HepG2 (cell line): ENCODE data around the gene RPL35A. TPM values are rescaled to one million over a fixed set of nuclear protein-coding genes. Genes with fewer than 3 reads are reported as not detected.

ENCODE experiments used
- DZIP1 ChIP-seq: sonication (generic); formaldehyde crosslinking; IDR thresholded peaks from 2 replicates; pipeline ENCODE4 v1.5.0; 2020; ENCODE audit warnings: mild to moderate bottlenecking, missing genetic modification reagents
- FLYWCH1 ChIP-seq: sonication (generic); formaldehyde crosslinking; IDR thresholded peaks from 2 replicates; pipeline ENCODE4 v1.8.1; 2023; ENCODE audit warnings: mild to moderate bottlenecking, missing genetic modification reagents
- GABPA ChIP-seq, 2 experiments: IDR thresholded peaks; 2 replicates each; pipeline ENCODE4 v1.6.1; 2011 to 2016; ENCODE audit warnings: low read depth in 2 of 2, low read length in 1 of 2, missing biosample characterization in 1 of 2, missing genetic modification characterization in 1 of 2
- GATA4 ChIP-seq: sonication (generic); IDR thresholded peaks from 2 replicates; pipeline ENCODE4 v1.6.1; 2016; ENCODE audit warnings: antibody characterized with exemption, low read depth, borderline replicate concordance
- MED13 ChIP-seq: sonication (generic); formaldehyde crosslinking; IDR thresholded peaks from 2 replicates; pipeline ENCODE4 v1.5.0; 2020; ENCODE audit warnings: missing genetic modification reagents
- MEF2D ChIP-seq: sonication (generic); formaldehyde crosslinking; IDR thresholded peaks from 2 replicates; pipeline ENCODE4 v1.5.1; 2020; ENCODE audit warnings: mild to moderate bottlenecking, missing genetic modification reagents
- MTA1 ChIP-seq: sonication (generic); formaldehyde crosslinking; IDR thresholded peaks from 2 replicates; pipeline ENCODE4 v1.4.0; 2020; ENCODE audit warnings: missing genetic modification reagents, mild to moderate bottlenecking, borderline replicate concordance
- NFE2L1 ChIP-seq: sonication (generic); formaldehyde crosslinking; IDR thresholded peaks from 2 replicates; pipeline ENCODE4 v1.4.0; 2020; ENCODE audit warnings: missing genetic modification reagents, mild to moderate bottlenecking, borderline replicate concordance
- NPAS2 ChIP-seq: sonication (generic); formaldehyde crosslinking; IDR thresholded peaks from 2 replicates; pipeline ENCODE4 v1.8.0; 2022; ENCODE audit warnings: mild to moderate bottlenecking, missing genetic modification reagents, borderline replicate concordance
- NR3C1 ChIP-seq: sonication (generic); formaldehyde crosslinking; IDR thresholded peaks from 2 replicates; pipeline ENCODE4 v1.4.0; 2020; ENCODE audit warnings: missing genetic modification reagents
- PHB2 ChIP-seq: fragments of 450-650 bp; IDR thresholded peaks from 2 replicates; pipeline ENCODE4 v1.6.1; 2018; ENCODE audit not compliant: partially characterized antibody
- PRPF4 ChIP-seq: fragments of 200-400 bp; formaldehyde crosslinking; IDR thresholded peaks from 2 replicates; pipeline ENCODE4 v1.6.1; 2016; ENCODE audit warnings: low read length, low read depth; ENCODE audit not compliant: poor library complexity, severe bottlenecking
- RCOR2 ChIP-seq: IDR thresholded peaks from 2 replicates; pipeline ENCODE4 v1.6.1; 2016; ENCODE audit warnings: missing biosample characterization, missing genetic modification reagents
- SOX13 ChIP-seq, 3 experiments: fragments of 450-650 bp in 1 of 3; sonication (generic) in 1 of 3; formaldehyde crosslinking in 1 of 3; IDR thresholded peaks in 2 of 3; conservative IDR thresholded peaks in 1 of 3; 2 replicates each; pipeline versions ENCODE4 v1.5.0 to v1.6.1; 2016 to 2020; ENCODE audit warnings: antibody characterized with exemption in 1 of 3, mild to moderate bottlenecking in 1 of 3, missing compliant biosample characterization in 1 of 3, missing genetic modification reagents in 1 of 3, moderate library complexity in 1 of 3
- SRSF9 ChIP-seq: fragments of 200-400 bp; formaldehyde crosslinking; IDR thresholded peaks from 2 replicates; pipeline ENCODE4 v1.6.1; 2018; ENCODE audit warnings: borderline replicate concordance, mild to moderate bottlenecking, low read depth, low read length; ENCODE audit not compliant: insufficient read depth, poor library complexity, severe bottlenecking
- TBX3 ChIP-seq: fragments of 450-650 bp; IDR thresholded peaks from 2 replicates; pipeline ENCODE4 v1.6.1; 2017; ENCODE audit warnings: antibody characterized with exemption, mild to moderate bottlenecking, inconsistent platforms, borderline replicate concordance
- ZFP82 ChIP-seq: sonication (generic); formaldehyde crosslinking; IDR thresholded peaks from 2 replicates; pipeline ENCODE4 v1.5.1; 2020; ENCODE audit warnings: mild to moderate bottlenecking, missing genetic modification reagents, borderline replicate concordance
- ZNF251 ChIP-seq: sonication (generic); formaldehyde crosslinking; IDR thresholded peaks from 2 replicates; pipeline ENCODE4 v1.9.0; 2021; ENCODE audit warnings: mild to moderate bottlenecking, missing genetic modification reagents
- polyA plus RNA-seq, 8 experiments: library from polyadenylated mRNA; depleted of rRNA in 3 of 8; stranded (reverse) in 7 of 8; unstranded in 1 of 8; fragments of >200 nt; fragmentation: Illumina TruSeq in 4 of 8; extraction: Trizol in 4 of 8; gene quantifications; 2 replicates each; pipeline versions ENCODE4 v1.2.1 to v1.2.3, GENCODE V29; 2011 to 2016; ENCODE audit warnings: low read depth in 4 of 8, missing spikeins in 1 of 8, mixed read lengths in 1 of 8; ENCODE audit not compliant: insufficient read depth in 1 of 8
- total RNA-seq, 5 experiments: library from RNA; depleted of rRNA; stranded (reverse); fragments of >200 nt; fragmentation: Illumina TruSeq; extraction: Trizol; gene quantifications; 2 replicates each; pipeline ENCODE4 v1.2.3, GENCODE V29; 2016; ENCODE audit warnings: low read depth in 1 of 5
- TF ChIP-seq, protein P1 (sequence below): sonication (generic); formaldehyde crosslinking; conservative IDR thresholded peaks from 2 replicates; pipeline ENCODE4 v1.5.0; 2020; ENCODE audit warnings: missing genetic modification reagents
- TF ChIP-seq, protein P2 (sequence below): sonication (generic); formaldehyde crosslinking; IDR thresholded peaks from 2 replicates; pipeline ENCODE4 v1.4.0; 2020; ENCODE audit warnings: mild to moderate bottlenecking, missing genetic modification reagents

RPL35A gene
- total and polyA plus RNA-seq, 2 of the 13 experiments (the other 11 are each of a cell fraction or from before 2014, with no cell fraction given), result 1,001 to 1,582 TPM

DNA sequence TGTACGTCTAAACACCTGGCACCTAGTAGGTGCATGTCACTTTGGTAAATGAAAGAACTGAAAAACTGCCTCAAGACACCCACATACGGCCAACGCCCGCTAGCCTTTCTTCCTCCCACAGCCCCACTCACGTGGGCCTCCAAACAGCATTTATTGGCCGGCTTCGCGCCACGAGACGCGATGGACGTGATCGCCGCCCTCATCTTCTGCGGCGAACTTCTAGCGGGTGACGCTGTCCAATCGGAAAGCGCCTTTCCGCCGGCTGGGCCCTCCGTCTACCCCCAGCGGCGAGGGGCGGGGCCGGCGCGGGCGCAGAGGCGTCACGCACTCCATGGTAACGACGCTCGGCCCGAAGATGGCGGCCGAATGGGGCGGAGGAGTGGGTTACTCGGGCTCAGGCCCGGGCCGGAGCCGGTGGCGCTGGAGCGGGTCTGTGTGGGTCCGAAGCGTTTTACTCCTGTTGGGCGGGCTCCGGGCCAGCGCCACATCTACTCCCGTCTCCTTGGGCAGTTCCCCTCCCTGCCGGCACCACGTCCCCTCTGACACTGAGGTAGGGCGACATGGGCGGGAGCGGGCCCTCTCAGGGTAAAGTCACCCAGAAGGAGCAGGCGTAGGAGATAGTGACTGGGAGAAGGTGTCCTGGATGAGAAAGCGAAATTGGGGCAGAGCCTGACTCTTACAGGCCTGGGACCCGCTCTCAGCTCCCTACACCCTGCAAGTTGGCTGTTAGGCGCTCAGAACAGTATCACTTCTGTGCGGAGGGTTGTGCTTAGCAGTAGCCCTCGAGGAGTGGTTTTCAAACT lies 10.1 kb downstream of the RPL35A start, which contains the start of gene LMLN (continued):
- TF ChIP-seq MEF2D (CRISPR knock-in tag) (peak; percentile 65), RCOR2 (CRISPR knock-in tag) (no peak), NR3C1 (CRISPR knock-in tag) (no peak), ZFP82 (peak; percentile 84; the same call in 1 of the 2 replicates), GABPA (IDR thresholded peaks at IDR 0.05; ENCODE audit: low read depth, low read length) (no peak), GABPA (CRISPR knock-in tag; IDR thresholded peaks at IDR 0.05; ENCODE audit: low read depth) (peak; percentile 46), TBX3 (no peak), PRPF4 (no peak), NPAS2 (CRISPR knock-in tag) (no peak), GATA4 (no peak), MTA1 (peak; percentile 56; the same call in 1 of the 2 replicates), DZIP1 (peak; percentile 60; the same call in 1 of the 2 replicates), FLYWCH1 (CRISPR knock-in tag) (no peak), NFE2L1 (CRISPR knock-in tag) (peak; percentile 80; the same call in 1 of the 2 replicates), ZNF251 (CRISPR knock-in tag) (no peak), SRSF9 (no peak), PHB2 (no peak), MED13 (CRISPR knock-in tag) (no peak), SOX13 (IDR thresholded peaks at IDR 0.05) (no peak), SOX13 (CRISPR knock-in tag; conservative IDR thresholded peaks at IDR 0.05 in 1 of 2, IDR thresholded peaks at IDR 0.05 in 1 of 2) (no peak)
- TF ChIP-seq, protein P1, sequence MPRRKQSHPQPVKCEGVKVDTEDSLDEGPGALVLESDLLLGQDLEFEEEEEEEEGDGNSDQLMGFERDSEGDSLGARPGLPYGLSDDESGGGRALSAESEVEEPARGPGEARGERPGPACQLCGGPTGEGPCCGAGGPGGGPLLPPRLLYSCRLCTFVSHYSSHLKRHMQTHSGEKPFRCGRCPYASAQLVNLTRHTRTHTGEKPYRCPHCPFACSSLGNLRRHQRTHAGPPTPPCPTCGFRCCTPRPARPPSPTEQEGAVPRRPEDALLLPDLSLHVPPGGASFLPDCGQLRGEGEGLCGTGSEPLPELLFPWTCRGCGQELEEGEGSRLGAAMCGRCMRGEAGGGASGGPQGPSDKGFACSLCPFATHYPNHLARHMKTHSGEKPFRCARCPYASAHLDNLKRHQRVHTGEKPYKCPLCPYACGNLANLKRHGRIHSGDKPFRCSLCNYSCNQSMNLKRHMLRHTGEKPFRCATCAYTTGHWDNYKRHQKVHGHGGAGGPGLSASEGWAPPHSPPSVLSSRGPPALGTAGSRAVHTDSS (CRISPR knock-in tag), result no peak
- TF ChIP-seq, protein P2, sequence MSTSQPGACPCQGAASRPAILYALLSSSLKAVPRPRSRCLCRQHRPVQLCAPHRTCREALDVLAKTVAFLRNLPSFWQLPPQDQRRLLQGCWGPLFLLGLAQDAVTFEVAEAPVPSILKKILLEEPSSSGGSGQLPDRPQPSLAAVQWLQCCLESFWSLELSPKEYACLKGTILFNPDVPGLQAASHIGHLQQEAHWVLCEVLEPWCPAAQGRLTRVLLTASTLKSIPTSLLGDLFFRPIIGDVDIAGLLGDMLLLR (CRISPR knock-in tag), result peak; percentile 73; the same call in 1 of the 2 replicates
